Measurements from ENCODE around the gene PSMA5. TPM values are rescaled to one million over a fixed set of nuclear protein-coding genes. Genes with fewer than 3 reads are reported as not detected.

PSMA5 gene
- total RNA-seq, 1 donor from 2014 or later, result 62.0 TPM

DNA sequence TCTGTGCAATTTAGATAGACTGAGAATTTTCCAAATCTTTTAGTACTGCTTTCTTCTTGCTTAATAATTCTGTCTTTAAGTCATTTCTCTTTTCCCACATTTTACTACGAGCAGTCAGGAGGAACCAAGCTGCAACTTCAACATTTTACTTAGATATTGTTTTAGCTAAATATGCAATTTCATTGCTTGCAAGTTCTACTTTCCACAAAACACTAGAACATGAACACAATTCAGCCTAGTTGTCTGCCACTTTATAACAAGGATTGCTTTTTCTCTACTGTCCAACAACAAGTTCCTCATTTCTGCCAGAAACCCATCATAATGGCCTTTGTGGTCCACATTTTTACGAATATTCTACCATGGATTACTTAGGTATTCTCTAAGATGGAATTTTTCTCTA, 65.2 kb downstream of the PSMA5 start:
- peaks cover 7% of the 10 kb centered on the region for H3F3A ChIP-seq (ENCODE audit: low read depth)
- Mint-ChIP-seq H3K27ac (no peak overlapping the region), H3K4me3 (no peak overlapping the region), H3K4me1 (no peaks in the 10 kb centered on the region), H3K36me3 (no peaks in the 10 kb centered on the region), H3K27me3 (ENCODE audit: insufficient read depth, low read depth) (no peaks in the 10 kb centered on the region), H3K9me3 (no peaks in the 10 kb centered on the region)
- no peaks in the 10 kb centered on the region for H3K27me3 ChIP-seq
- H3K36me3 ChIP-seq, result no peaks in the 10 kb centered on the region
- H3K9ac ChIP-seq, result no peak overlapping the region
- no peak overlapping the region for H3K27ac ChIP-seq
- peaks cover 6% of the 10 kb centered on the region for H4K20me1 ChIP-seq (ENCODE audit: low read depth)
- DNase-seq (ENCODE audit: low spot score), result no peak
- H3K9me3 ChIP-seq (ENCODE audit: low read depth), result no peaks in the 10 kb centered on the region
- H2AFZ ChIP-seq (replicated peaks), result no peak overlapping the region
- no peak for TF ChIP-seq EZH2 (IDR thresholded peaks at IDR 0.05)
- TF ChIP-seq, protein P1, sequence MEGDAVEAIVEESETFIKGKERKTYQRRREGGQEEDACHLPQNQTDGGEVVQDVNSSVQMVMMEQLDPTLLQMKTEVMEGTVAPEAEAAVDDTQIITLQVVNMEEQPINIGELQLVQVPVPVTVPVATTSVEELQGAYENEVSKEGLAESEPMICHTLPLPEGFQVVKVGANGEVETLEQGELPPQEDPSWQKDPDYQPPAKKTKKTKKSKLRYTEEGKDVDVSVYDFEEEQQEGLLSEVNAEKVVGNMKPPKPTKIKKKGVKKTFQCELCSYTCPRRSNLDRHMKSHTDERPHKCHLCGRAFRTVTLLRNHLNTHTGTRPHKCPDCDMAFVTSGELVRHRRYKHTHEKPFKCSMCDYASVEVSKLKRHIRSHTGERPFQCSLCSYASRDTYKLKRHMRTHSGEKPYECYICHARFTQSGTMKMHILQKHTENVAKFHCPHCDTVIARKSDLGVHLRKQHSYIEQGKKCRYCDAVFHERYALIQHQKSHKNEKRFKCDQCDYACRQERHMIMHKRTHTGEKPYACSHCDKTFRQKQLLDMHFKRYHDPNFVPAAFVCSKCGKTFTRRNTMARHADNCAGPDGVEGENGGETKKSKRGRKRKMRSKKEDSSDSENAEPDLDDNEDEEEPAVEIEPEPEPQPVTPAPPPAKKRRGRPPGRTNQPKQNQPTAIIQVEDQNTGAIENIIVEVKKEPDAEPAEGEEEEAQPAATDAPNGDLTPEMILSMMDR (IDR thresholded peaks at IDR 0.05), result no peak
- no peak for TF ChIP-seq EZH2phosphoT487 (IDR thresholded peaks at IDR 0.05)
- no peaks in the 10 kb centered on the region for H3K79me2 ChIP-seq (ENCODE audit: low read depth)
- H3K4me3 ChIP-seq, result no peak overlapping the region
- no peak overlapping the region for H3K4me2 ChIP-seq
- peaks cover 3% of the 10 kb centered on the region for H3K4me1 ChIP-seq

- no peak for DNase-seq (ENCODE audit: low spot score)
- Histone ChIP-seq H3K27me3 (no peaks in the 10 kb centered on the region), H2AFZ (replicated peaks) (no peak overlapping the region), H3K36me3 (no peaks in the 10 kb centered on the region), H3F3A (ENCODE audit: low read depth) (peaks cover 13% of the 10 kb centered on the region), H4K20me1 (ENCODE audit: low read depth) (peaks cover 6% of the 10 kb centered on the region), H3K4me3 (no peak overlapping the region), H3K27ac (no peak overlapping the region), H3K4me1 (peaks cover 11% of the 10 kb centered on the region), H3K79me2 (ENCODE audit: low read depth) (no peaks in the 10 kb centered on the region), H3K9me3 (ENCODE audit: low read depth) (no peaks in the 10 kb centered on the region), H3K4me2 (no peak overlapping the region), H3K9ac (no peak overlapping the region)
- H3K4me1 Mint-ChIP-seq, result peaks cover 2% of the 10 kb centered on the region
- H3K27ac Mint-ChIP-seq, result no peak overlapping the region
- H3K4me3 Mint-ChIP-seq, result no peak overlapping the region
- TF ChIP-seq EZH2 (IDR thresholded peaks at IDR 0.05), result no peak
- no peak for TF ChIP-seq EZH2phosphoT487 (IDR thresholded peaks at IDR 0.05)
- TF ChIP-seq, protein P1 (IDR thresholded peaks at IDR 0.05), result no peak
- H3K27me3 Mint-ChIP-seq (ENCODE audit: insufficient read depth, low read depth), result no peaks in the 10 kb centered on the region
- no peaks in the 10 kb centered on the region for H3K9me3 Mint-ChIP-seq
- H3K36me3 Mint-ChIP-seq, result no peaks in the 10 kb centered on the region
These were observed 68.6 kb downstream of the PSMA5 start for GRCh38 chr1:109357616-109358015.

- no peak overlapping the region for H3K27ac Mint-ChIP-seq
- Histone ChIP-seq H4K20me1 (ENCODE audit: low read depth) (peaks cover 6% of the 10 kb centered on the region), H3K79me2 (ENCODE audit: low read depth) (no peaks in the 10 kb centered on the region), H3K9ac (no peak overlapping the region), H3K4me2 (no peak overlapping the region), H3F3A (ENCODE audit: low read depth) (peaks cover 19% of the 10 kb centered on the region), H3K4me3 (no peak overlapping the region), H3K27ac (no peak overlapping the region), H3K4me1 (peaks cover 18% of the 10 kb centered on the region), H3K36me3 (no peaks in the 10 kb centered on the region), H3K27me3 (no peaks in the 10 kb centered on the region), H3K9me3 (ENCODE audit: low read depth) (no peaks in the 10 kb centered on the region), H2AFZ (replicated peaks) (no peak overlapping the region)
- DNase-seq (ENCODE audit: low spot score), result no peak
- H3K27me3 Mint-ChIP-seq (ENCODE audit: insufficient read depth, low read depth), result no peaks in the 10 kb centered on the region
- H3K9me3 Mint-ChIP-seq, result no peaks in the 10 kb centered on the region
- peaks cover 2% of the 10 kb centered on the region for H3K4me1 Mint-ChIP-seq
- H3K4me3 Mint-ChIP-seq, result no peak overlapping the region
- no peaks in the 10 kb centered on the region for H3K36me3 Mint-ChIP-seq
- TF ChIP-seq EZH2 (IDR thresholded peaks at IDR 0.05) (no peak), EZH2phosphoT487 (IDR thresholded peaks at IDR 0.05) (no peak)
- TF ChIP-seq, protein P1 (IDR thresholded peaks at IDR 0.05), result no peak
These were observed 69.3 kb downstream of the PSMA5 start for GRCh38 chr1:109356915-109357314.

All from neural progenitor cell (in vitro differentiated cells).